Activated CD4-positive, alpha-beta T cell treated with anti-CD3 and anti-CD28 coated beads, Interleukin-2, amount 50 U/mL, for 24 hours (primary cell): Measurements from ENCODE around the gene ICAM2.
"Not testable (repeated sequence)": the region's sequence is repeated elsewhere in the genome, so short reads cannot be mapped to it uniquely, and the experiment has no call there.

Experiments
- DNase-seq, 2 donors: peaks; one replicate each; pipeline ENCODE4 v3.0.0-alpha.2; 2020; ENCODE audit warnings: low read depth in 1 of 2, low spot score in 1 of 2

The ICAM2 gene

GRCh38 chr17:63998050-63998720 lies 22.2 kb downstream of the ICAM2 start, which contains the start of gene PRR29:
TSS of gene PRR29 (plus strand) at chr17:63998351. CDS start at chr17:63998365, 14 bp downstream.
- peak; percentile 50 to 60 for DNase-seq

- no peak for DNase-seq
Observed at GRCh38 chr17:63997341-63998048, 22.9 kb downstream of the ICAM2 start.

GRCh38 chr17:63996430-63997182 lies 23.8 kb downstream of the ICAM2 start:
- DNase-seq: no peak

- DNase-seq: no peak
Observed at GRCh38 chr17:63995626-63996025, 24.8 kb downstream of the ICAM2 start.

- no peak for DNase-seq
Observed at GRCh38 chr17:63993368-63993985, 27.0 kb downstream of the ICAM2 start.

GRCh38 chr17:63991611-63992010 lies 28.8 kb downstream of the ICAM2 start:
- no peak for DNase-seq

GRCh38 chr17:63989622-63990345 lies 30.6 kb downstream of the ICAM2 start:
- DNase-seq: no peak

- DNase-seq: no peak
Observed at GRCh38 chr17:63988741-63989621, 31.5 kb downstream of the ICAM2 start.

- DNase-seq: no peak
Observed at GRCh38 chr17:63988127-63988478, 32.3 kb downstream of the ICAM2 start.

- no peak for DNase-seq
Observed at GRCh38 chr17:63987221-63988126, 33.0 kb downstream of the ICAM2 start.

- no peak for DNase-seq
Observed at GRCh38 chr17:63986821-63987220, 33.6 kb downstream of the ICAM2 start.

- no peak for DNase-seq
Observed at GRCh38 chr17:63985387-63986140, 34.9 kb downstream of the ICAM2 start.

GRCh38 chr17:63984651-63985386 lies 35.6 kb downstream of the ICAM2 start:
- DNase-seq: peak in 1 of 2 donors; percentile 48

- DNase-seq: no peak
Observed at GRCh38 chr17:63984236-63984635, 36.2 kb downstream of the ICAM2 start.

- no peak for DNase-seq
Observed at GRCh38 chr17:63983320-63983719, 37.1 kb downstream of the ICAM2 start.

- DNase-seq: not testable (repeated sequence)
Observed at GRCh38 chr17:63982641-63983040, 37.8 kb downstream of the ICAM2 start.
